Measurements from ENCODE around the gene ALOX12B. TPM values are rescaled to one million over a fixed set of nuclear protein-coding genes. Genes with fewer than 3 reads are reported as not detected.
A peak's percentile ranks its signal among the peaks of the same experiment; 100 is the strongest.
"Not testable (repeated sequence)": the region's sequence is repeated elsewhere in the genome, so short reads cannot be mapped to it uniquely, and the experiment has no call there.

The ALOX12B gene
- total RNA-seq, 4 donors from 2014 or later = not detected

- Histone ChIP-seq H3K36me3 (no peaks in the 10 kb centered on the region), H3K27ac (no peak overlapping the region), H3K27me3 (peaks cover 5% of the 10 kb centered on the region), H3K9me3 (no peaks in the 10 kb centered on the region), H3K4me1 (peaks cover 0 to 14% of the 10 kb centered on the region in 2 donors), H3K4me3 (replicated peaks in 1 of 3) (no peak overlapping the region)
- TF ChIP-seq POLR2A (IDR thresholded peaks at IDR 0.05) = no peak
- no peak for TF ChIP-seq CTCF (IDR thresholded peaks at IDR 0.05)
- 91 to 94% methylated on average over 10 of the region's 10 CpGs for WGBS, 2 donors
- DNase-seq = no peak
- intact Hi-C loops (cut with DNase I) = no loop called here
Measured at GRCh38 chr17:8082292-8082691, 5.2 kb downstream of the ALOX12B start.

GRCh38 chr17:8081876-8082275 is 5.6 kb downstream of the ALOX12B start:
- intact Hi-C loops (cut with DNase I) = no loop called here
- H3K27ac ChIP-seq = no peak overlapping the region
- no peak overlapping the region for H3K4me3 ChIP-seq (replicated peaks in 1 of 3)
- WGBS, 2 donors = 95 to 96% methylated on average over 3 of the region's 3 CpGs
- H3K27me3 ChIP-seq = peaks cover 5% of the 10 kb centered on the region
- no peak for TF ChIP-seq CTCF (IDR thresholded peaks at IDR 0.05)
- TF ChIP-seq POLR2A (IDR thresholded peaks at IDR 0.05) = no peak
- H3K36me3 ChIP-seq = no peaks in the 10 kb centered on the region
- H3K4me1 ChIP-seq = peaks cover 0 to 14% of the 10 kb centered on the region in 2 donors
- H3K9me3 ChIP-seq = no peaks in the 10 kb centered on the region
- DNase-seq = no peak

GRCh38 chr17:8080799-8081219 is 6.7 kb downstream of the ALOX12B start:
- TF ChIP-seq POLR2A (IDR thresholded peaks at IDR 0.05) (no peak), CTCF (IDR thresholded peaks at IDR 0.05) (no peak)
- Histone ChIP-seq H3K36me3 (no peaks in the 10 kb centered on the region), H3K27ac (no peak overlapping the region), H3K27me3 (peaks cover 5% of the 10 kb centered on the region), H3K9me3 (no peaks in the 10 kb centered on the region), H3K4me1 (peaks cover 0 to 14% of the 10 kb centered on the region in 2 donors), H3K4me3 (replicated peaks in 1 of 3) (no peak overlapping the region)
- intact Hi-C loops (cut with DNase I) = no loop called here
- WGBS, 2 donors = 53 to 54% methylated on average over 12 to 17 of the region's 17 CpGs
- DNase-seq = no peak

GRCh38 chr17:8080208-8080798 is 7.2 kb downstream of the ALOX12B start:
- no peak for DNase-seq
- intact Hi-C loops (cut with DNase I) = no loop called here
- Histone ChIP-seq H3K9me3 (no peaks in the 10 kb centered on the region), H3K4me1 (peaks cover 0 to 14% of the 10 kb centered on the region in 2 donors), H3K27me3 (peaks cover 5% of the 10 kb centered on the region), H3K27ac (no peak overlapping the region), H3K4me3 (replicated peaks in 1 of 3) (no peak overlapping the region), H3K36me3 (no peaks in the 10 kb centered on the region)
- 45 to 48% methylated on average over 11 to 12 of the region's 25 CpGs for WGBS, 2 donors
- TF ChIP-seq POLR2A (IDR thresholded peaks at IDR 0.05) = no peak
- no peak for TF ChIP-seq CTCF (IDR thresholded peaks at IDR 0.05)

- WGBS, 2 donors = 1% methylated on average over 24 to 51 of the region's 87 CpGs
- DNase-seq = peak; percentile 62 to 64
- H3K4me3 ChIP-seq (replicated peaks in 1 of 3) = peak overlapping the region in 1 of 3 donors; percentile 16
- H3K27ac ChIP-seq = no peak overlapping the region
- intact Hi-C loops (cut with DNase I) = loop anchor here (10.0 kb wide), 1 partner anchor 225 kb away; no protein-coding TSS in a partner anchor
- H3K27me3 ChIP-seq = peaks cover 6% of the 10 kb centered on the region
- H3K9me3 ChIP-seq = no peaks in the 10 kb centered on the region
- H3K4me1 ChIP-seq = peaks cover 0 to 14% of the 10 kb centered on the region in 2 donors
- H3K36me3 ChIP-seq = no peaks in the 10 kb centered on the region
- TF ChIP-seq CTCF (IDR thresholded peaks at IDR 0.05) (peak; percentile 53 to 93 (median 80)), POLR2A (IDR thresholded peaks at IDR 0.05) (no peak)
Measured at GRCh38 chr17:8079291-8080207, 8.0 kb downstream of the ALOX12B start.

GRCh38 chr17:8077939-8078338 is 9.6 kb downstream of the ALOX12B start:
- H3K27me3 ChIP-seq = peaks cover 19% of the 10 kb centered on the region
- DNase-seq; H3K27ac ChIP-seq; H3K4me3 ChIP-seq (replicated peaks in 1 of 3); H3K36me3 ChIP-seq; H3K9me3 ChIP-seq: not testable (repeated sequence)
- 83 to 89% methylated on average over 4 to 5 of the region's 5 CpGs for WGBS, 2 donors
- intact Hi-C loops (cut with DNase I) = loop anchor here (10.0 kb wide), 1 partner anchor 227 kb away; no protein-coding TSS in a partner anchor
- H3K4me1 ChIP-seq = peaks cover 7 to 23% of the 10 kb centered on the region in 2 donors

Data from thyroid gland (tissue), 4 donors.